SU-DHL-6 (cell line): Measurements from ENCODE around the gene LHFPL4.

Experiments used
- CTCF ChIP-seq: fragments of 200-600 bp; sonication (generic); IDR thresholded peaks from one replicate; pipeline ENCODE4 v1.5.1; 2017; ENCODE audit warnings: antibody characterized with exemption, mild to moderate bottlenecking, low read length, moderate library complexity; ENCODE audit not compliant: insufficient read depth, poor library complexity, severe bottlenecking
- EZH2phosphoT487 ChIP-seq: fragments of 200-600 bp; sonication (generic), shearing (Covaris generic); conservative IDR thresholded peaks from 2 replicates; pipeline ENCODE4 v1.6.1; 2018; ENCODE audit warnings: mild to moderate bottlenecking, antibody characterized with exemption, low read length, moderate library complexity, mixed read lengths

GRCh38 chr3:9452417-9452816 is 101.2 kb downstream of the LHFPL4 start:
- TF ChIP-seq CTCF (no peak), EZH2phosphoT487 (no peak)
